Mucosa of descending colon (tissue), 3 donors: ENCODE data around the gene DENND4A. TPM values are rescaled to one million over a fixed set of nuclear protein-coding genes. Genes with fewer than 3 reads are reported as not detected.
"Not testable (repeated sequence)": the region's sequence is repeated elsewhere in the genome, so short reads cannot be mapped to it uniquely, and the experiment has no call there.

Source experiments
- ATAC-seq: fragments of 200-7000 bp; cut with Tn5 transposase; one replicate; pipeline ENCODE4 v1.9.1; 2020; ENCODE audit warnings: mild to moderate bottlenecking, moderate library complexity
- DNase-seq, 3 donors: peaks; one replicate each; pipeline ENCODE4 v3.0.0-alpha.2; 2020
- H3K36me3 ChIP-seq: fragments of 200-600 bp; one replicate; pipeline ENCODE4 v1.8.0; 2021; ENCODE audit warnings: low read depth, mild to moderate bottlenecking
- H3K4me1 ChIP-seq: fragments of 200-600 bp; one replicate; pipeline ENCODE4 v1.8.0; 2021; ENCODE audit warnings: low read depth, mild to moderate bottlenecking
- H3K4me3 ChIP-seq: fragments of 200-600 bp; one replicate; pipeline ENCODE4 v1.8.0; 2021; ENCODE audit warnings: mild to moderate bottlenecking
- H3K9me3 ChIP-seq: fragments of 200-600 bp; one replicate; pipeline ENCODE4 v1.8.0; 2021; ENCODE audit warnings: mild to moderate bottlenecking
- CTCF ChIP-seq: fragments of 200-600 bp; IDR thresholded peaks from one replicate; pipeline ENCODE4 v1.8.0; 2022; ENCODE audit warnings: antibody characterized with exemption, mild to moderate bottlenecking
- intact Hi-C, 2 donors: fragments of 100-400 bp; cut with DNase I in 1 of 2; cut with micrococcal nuclease in 1 of 2; formaldehyde crosslinking; loops; one replicate each; pipeline versions ENCODE4 v1.11.0 to v1.11.1; 2022; cut with DNase I, micrococcal nuclease
- total RNA-seq, 3 donors: library from RNA; stranded (reverse); fragmentation: NEBNext Ultra II Directional in 2 of 3; extraction: Animal tissue kit (Norgen Biotek cat#: 25700) in 2 of 3; gene quantifications; one replicate each; pipeline versions ENCODE4 v1.2.1 to v1.2.4, GENCODE V29; 2021 to 2023
- donor health status: DM: no; HTN: no; CAD: no; lungs with moderate emphysema.
- donor health status: DM: no; HTN: no; CAD: no.
- donor health status: DM: no; HTN: yes; CAD: no.

Gene DENND4A
- total RNA-seq, 3 donors from 2014 or later: 20.3 to 34.7 (median 20.7) TPM

- Histone ChIP-seq H3K36me3 (no peaks in the 10 kb centered on the region), H3K9me3 (no peaks in the 10 kb centered on the region), H3K4me3 (no peak overlapping the region), H3K4me1 (peaks cover 6% of the 10 kb centered on the region)
- no peak for TF ChIP-seq CTCF
- intact Hi-C loops: no loop called here
- no peak for ATAC-seq
- DNase-seq: no peak
Observed at GRCh38 chr15:65789759-65790425, 2.2 kb downstream of the DENND4A start.

- intact Hi-C loops: no loop called here
Observed at GRCh38 chr15:65789105-65789504, 3.0 kb downstream of the DENND4A start.

GRCh38 chr15:65787260-65787659 lies 4.8 kb downstream of the DENND4A start:
- Histone ChIP-seq H3K4me3 (no peak overlapping the region), H3K4me1 (peaks cover 6% of the 10 kb centered on the region), H3K9me3 (no peaks in the 10 kb centered on the region), H3K36me3 (no peaks in the 10 kb centered on the region)
- DNase-seq (no peak), ATAC-seq (no peak)
- intact Hi-C loops: no loop called here
- no peak for TF ChIP-seq CTCF

More at GRCh38 chr15:65789105-65789504, 3.0 kb downstream of the DENND4A start:
- no peak for TF ChIP-seq CTCF
- Histone ChIP-seq H3K36me3 (no peaks in the 10 kb centered on the region), H3K9me3 (no peaks in the 10 kb centered on the region), H3K4me3 (no peak overlapping the region), H3K4me1 (peaks cover 6% of the 10 kb centered on the region)
- no peak for ATAC-seq
- DNase-seq: no peak

- Histone ChIP-seq H3K9me3 (no peaks in the 10 kb centered on the region), H3K4me1 (peaks cover 6% of the 10 kb centered on the region), H3K36me3 (no peaks in the 10 kb centered on the region), H3K4me3 (no peak overlapping the region)
- DNase-seq: no peak
- no peak for TF ChIP-seq CTCF
- no peak for ATAC-seq
- intact Hi-C loops: no loop called here
Observed at GRCh38 chr15:65785151-65785550, 6.9 kb downstream of the DENND4A start.

GRCh38 chr15:65783872-65784271 lies 8.2 kb downstream of the DENND4A start:
- intact Hi-C loops: no loop called here
- no peak for ATAC-seq
- Histone ChIP-seq H3K4me3 (no peak overlapping the region), H3K4me1 (peaks cover 6% of the 10 kb centered on the region), H3K36me3 (no peaks in the 10 kb centered on the region), H3K9me3 (no peaks in the 10 kb centered on the region)
- TF ChIP-seq CTCF: no peak
- DNase-seq: no peak

- DNase-seq (no peak), ATAC-seq (no peak)
- TF ChIP-seq CTCF: no peak
- intact Hi-C loops: no loop called here
- Histone ChIP-seq H3K4me3 (no peak overlapping the region), H3K36me3 (no peaks in the 10 kb centered on the region), H3K9me3 (no peaks in the 10 kb centered on the region), H3K4me1 (no peaks in the 10 kb centered on the region)
Observed at GRCh38 chr15:65782096-65782495, 10.0 kb downstream of the DENND4A start.

- intact Hi-C loops, H3K4me3 ChIP-seq, H3K9me3 ChIP-seq, H3K36me3 ChIP-seq, H3K4me1 ChIP-seq: not testable (repeated sequence)
- ATAC-seq (peak; percentile 81), DNase-seq (peak in 2 of 3 donors; percentile 13 to 34)
Observed at GRCh38 chr15:65778701-65779100, 13.4 kb downstream of the DENND4A start.
